HEK293 (cell line): ENCODE measurements around the gene GP9.

Source experiments
- CTCF ChIA-PET: fragments of 350-600 bp; formaldehyde crosslinking; extraction: SDS; loops from one replicate; lab custom pipeline; 2021; ENCODE audit warnings: antibody characterized with exemption; lab: Yijun Ruan, JAX
- POLR2A ChIA-PET: fragments of 300-600 bp; formaldehyde crosslinking; extraction: SDS; loops from one replicate; lab custom pipeline; 2020; ENCODE audit warnings: antibody characterized with exemption, inconsistent platforms; lab: Yijun Ruan, JAX
- H3K27ac ChIP-seq: fragments of 200-500 bp; sonication (Bioruptor generic); 2 replicates; pipeline ENCODE4 v1.5.1; 2014; ENCODE audit warnings: low read depth, low read length, control low read depth, inconsistent platforms; ENCODE audit errors: extremely low read depth
- H3K36me3 ChIP-seq, 2 experiments: fragments of 200-500 bp in 1 of 2; sonication (Bioruptor generic) in 1 of 2; 1 replicate in 1 of 2; 2 replicates in 1 of 2; pipeline ENCODE4 v1.5.1; 2014 to 2017; ENCODE audit warnings: inconsistent platforms in 2 of 2, low read length in 2 of 2; ENCODE audit not compliant: control insufficient read depth in 2 of 2, insufficient read depth in 1 of 2
- H3K4me1 ChIP-seq: fragments of 200-500 bp; sonication (Bioruptor generic); 2 replicates; pipeline ENCODE4 v1.5.1; 2014; ENCODE audit warnings: mild to moderate bottlenecking, low read length, inconsistent platforms; ENCODE audit not compliant: control insufficient read depth, insufficient read depth
- H3K4me3 ChIP-seq: 2 replicates; pipeline ENCODE4 v1.5.1; 2011; ENCODE audit warnings: low read depth, mild to moderate bottlenecking, control low read depth, low read length, moderate library complexity
- H3K9me3 ChIP-seq: fragments of 200-500 bp; sonication (Bioruptor generic); 2 replicates; pipeline ENCODE4 v1.5.1; 2014; ENCODE audit warnings: low read depth, low read length, inconsistent platforms; ENCODE audit not compliant: control insufficient read depth, insufficient read depth
- FEZF1 ChIP-seq: fragments of 450-650 bp; formaldehyde crosslinking; IDR thresholded peaks from 2 replicates; pipeline ENCODE4 v1.5.1; 2016; ENCODE audit warnings: missing biosample characterization, missing genetic modification characterization
- GLI2 ChIP-seq: fragments of 450-650 bp; formaldehyde crosslinking; IDR thresholded peaks from 2 replicates; pipeline ENCODE4; 2017; ENCODE audit warnings: missing biosample characterization, missing genetic modification characterization, low read depth, borderline replicate concordance
- KLF7 ChIP-seq: fragments of 450-650 bp; formaldehyde crosslinking; IDR thresholded peaks from 2 replicates; pipeline ENCODE4 v1.5.1; 2016; ENCODE audit warnings: missing biosample characterization, missing genetic modification characterization, borderline replicate concordance
- OSR2 ChIP-seq: fragments of 450-650 bp; formaldehyde crosslinking; IDR thresholded peaks from 2 replicates; pipeline ENCODE4 v1.5.1; 2016; ENCODE audit warnings: missing biosample characterization, missing genetic modification characterization
- OVOL3 ChIP-seq: fragments of 450-650 bp; formaldehyde crosslinking; IDR thresholded peaks from 2 replicates; pipeline ENCODE4 v1.5.1; 2016; ENCODE audit warnings: missing biosample characterization, missing genetic modification characterization
- PBX3 ChIP-seq: sonication (generic); formaldehyde crosslinking; IDR thresholded peaks from 2 replicates; pipeline ENCODE4 v1.8.1; 2022; ENCODE audit warnings: mild to moderate bottlenecking, moderate library complexity, missing genetic modification reagents
- PRDM1 ChIP-seq: fragments of 450-650 bp; formaldehyde crosslinking; IDR thresholded peaks from 2 replicates; pipeline ENCODE4; 2016; ENCODE audit warnings: missing biosample characterization, missing genetic modification characterization
- SP3 ChIP-seq: fragments of 450-650 bp; formaldehyde crosslinking; IDR thresholded peaks from 2 replicates; pipeline ENCODE4 v1.5.1; 2016; ENCODE audit warnings: missing biosample characterization, missing genetic modification characterization
- TSHZ1 ChIP-seq: fragments of 450-650 bp; formaldehyde crosslinking; IDR thresholded peaks from 2 replicates; pipeline ENCODE4 v1.5.1; 2016; ENCODE audit warnings: missing biosample characterization, missing genetic modification characterization, borderline replicate concordance
- ZNF114 ChIP-seq: fragments of 450-650 bp; formaldehyde crosslinking; IDR thresholded peaks from 2 replicates; pipeline ENCODE4 v1.5.0; 2017; ENCODE audit warnings: missing biosample characterization, missing genetic modification characterization
- ZNF18 ChIP-seq: fragments of 450-650 bp; formaldehyde crosslinking; IDR thresholded peaks from 2 replicates; pipeline ENCODE4 v1.5.1; 2016; ENCODE audit warnings: missing biosample characterization, missing genetic modification characterization
- ZNF292 ChIP-seq: fragments of 450-650 bp; formaldehyde crosslinking; IDR thresholded peaks from 2 replicates; pipeline ENCODE4 v1.5.1; 2016; ENCODE audit warnings: low read depth, missing biosample characterization, missing genetic modification characterization, borderline replicate concordance
- ZNF398 ChIP-seq: fragments of 450-650 bp; formaldehyde crosslinking; IDR thresholded peaks from 2 replicates; pipeline ENCODE4 v1.5.1; 2017; ENCODE audit warnings: missing biosample characterization, missing genetic modification characterization
- ZNF416 ChIP-seq: fragments of 450-650 bp; formaldehyde crosslinking; IDR thresholded peaks from 2 replicates; pipeline ENCODE4 v1.5.1; 2016; ENCODE audit warnings: missing biosample characterization, missing genetic modification characterization
- ZNF423 ChIP-seq: fragments of 450-650 bp; formaldehyde crosslinking; IDR thresholded peaks from 2 replicates; pipeline ENCODE4 v1.5.1; 2016; ENCODE audit warnings: missing biosample characterization, missing genetic modification characterization
- ZNF426 ChIP-seq: fragments of 450-650 bp; formaldehyde crosslinking; IDR thresholded peaks from 2 replicates; pipeline ENCODE4 v1.5.1; 2017; ENCODE audit warnings: missing biosample characterization, missing genetic modification characterization, mild to moderate bottlenecking, inconsistent platforms, moderate library complexity
- ZNF513 ChIP-seq: fragments of 450-650 bp; IDR thresholded peaks from 2 replicates; pipeline ENCODE4 v1.5.1; 2018; ENCODE audit warnings: missing biosample characterization, missing genetic modification characterization
- ZNF548 ChIP-seq: fragments of 450-650 bp; formaldehyde crosslinking; IDR thresholded peaks from 2 replicates; pipeline ENCODE4 v1.5.1; 2016; ENCODE audit warnings: missing biosample characterization, missing genetic modification characterization
- ZNF776 ChIP-seq: fragments of 450-650 bp; formaldehyde crosslinking; IDR thresholded peaks from 2 replicates; pipeline ENCODE4 v1.5.0; 2017; ENCODE audit warnings: missing biosample characterization, missing genetic modification characterization, borderline replicate concordance

The GP9 gene

GRCh38 chr3:129078510-129078909 is 17.9 kb downstream of the GP9 start:
- CTCF ChIA-PET = interaction anchor here (1.0 to 1.4 kb wide), 2 partner anchors 25 to 108 kb away, joined by 4 to 6 read pairs; no protein-coding TSS in a partner anchor
- no peak for TF ChIP-seq KLF7 (tag by site-specific recombination)
- no peak for TF ChIP-seq ZNF114
- TF ChIP-seq ZNF423 = no peak
- no peak for TF ChIP-seq PRDM1 (tag by site-specific recombination)
- TF ChIP-seq SP3 (tag by site-specific recombination) = no peak
- TF ChIP-seq TSHZ1 (tag by site-specific recombination) = no peak
- no peak for TF ChIP-seq OVOL3 (tag by site-specific recombination)
- TF ChIP-seq, all 188 proteins: peak for 0
- Histone ChIP-seq H3K4me1 (no peaks in the 10 kb centered on the region), H3K36me3 (no peaks in the 10 kb centered on the region), H3K27ac (no peak overlapping the region), H3K4me3 (no peak overlapping the region), H3K9me3 (no peaks in the 10 kb centered on the region)
- POLR2A ChIA-PET = no interaction called here

- CTCF ChIA-PET = no interaction called here
- Histone ChIP-seq H3K27ac (no peak overlapping the region), H3K36me3 (no peaks in the 10 kb centered on the region), H3K9me3 (no peaks in the 10 kb centered on the region), H3K4me3 (no peak overlapping the region), H3K4me1 (no peaks in the 10 kb centered on the region)
- TF ChIP-seq SP3 (tag by site-specific recombination) (no peak), KLF7 (tag by site-specific recombination) (no peak), ZNF416 (tag by site-specific recombination) (no peak)
- POLR2A ChIA-PET = no interaction called here
Measured at GRCh38 chr3:129081503-129081902, 20.9 kb downstream of the GP9 start.

- ChIA-PET CTCF (interaction anchor here (1.0 kb wide), 1 partner anchor 112 kb away, joined by 4 read pairs; no protein-coding TSS in a partner anchor), POLR2A (no interaction called here)
Measured at GRCh38 chr3:129082026-129082425, 21.4 kb downstream of the GP9 start.

More at GRCh38 chr3:129082026-129082425, 21.4 kb downstream of the GP9 start:
- H3K27ac ChIP-seq = no peak overlapping the region
- H3K4me3 ChIP-seq = no peak overlapping the region
- no peaks in the 10 kb centered on the region for H3K36me3 ChIP-seq
- no peaks in the 10 kb centered on the region for H3K9me3 ChIP-seq
- TF ChIP-seq ZNF18 = no peak
- no peak for TF ChIP-seq PBX3 (CRISPR knock-in tag)
- TF ChIP-seq ZNF398 = no peak
- TF ChIP-seq ZNF513 (tag by site-specific recombination) = no peak
- TF ChIP-seq ZNF426 (tag by site-specific recombination) = no peak
- TF ChIP-seq ZNF292 (tag by site-specific recombination) = no peak
- TF ChIP-seq GLI2 (tag by site-specific recombination) = no peak
- TF ChIP-seq ZNF776 = no peak
- TF ChIP-seq ZNF548 (tag by site-specific recombination) = no peak
- no peak for TF ChIP-seq FEZF1 (tag by site-specific recombination)
- no peak for TF ChIP-seq OSR2
- H3K4me1 ChIP-seq = no peaks in the 10 kb centered on the region
